Liver (tissue), 9 donors: Measurements from ENCODE around the gene SFXN5. TPM values are rescaled to one million over a fixed set of nuclear protein-coding genes. Genes with fewer than 3 reads are reported as not detected.

Experiments used
- DNase-seq: peaks from one replicate; pipeline ENCODE4 v3.0.0-alpha.2; 2017; ENCODE audit warnings: low spot score
- H3K27ac ChIP-seq, 2 donors: one replicate each; pipeline ENCODE4 v1.7.0; 2013; ENCODE audit warnings: inconsistent platforms in 2 of 2, low read length in 2 of 2, control low read depth in 1 of 2, low read depth in 1 of 2, mild to moderate bottlenecking in 1 of 2
- H3K27me3 ChIP-seq, 4 donors: one replicate each; pipeline versions ENCODE4 v1.6.1 to v1.7.0; 2013; ENCODE audit warnings: low read length in 3 of 4, inconsistent platforms in 1 of 4, mild to moderate bottlenecking in 1 of 4, moderate library complexity in 1 of 4; ENCODE audit not compliant: control insufficient read depth in 4 of 4, insufficient read depth in 4 of 4
- H3K36me3 ChIP-seq, 4 donors: one replicate each; pipeline versions ENCODE4 v1.6.1 to v1.7.0; 2013; ENCODE audit warnings: low read length in 3 of 4, mild to moderate bottlenecking in 3 of 4, low read depth in 1 of 4, moderate library complexity in 1 of 4; ENCODE audit not compliant: control insufficient read depth in 4 of 4, insufficient read depth in 3 of 4
- H3K4me1 ChIP-seq, 4 donors: one replicate each; pipeline versions ENCODE4 v1.6.1 to v1.7.0; 2013; ENCODE audit warnings: low read length in 3 of 4, mild to moderate bottlenecking in 3 of 4, moderate library complexity in 1 of 4; ENCODE audit not compliant: control insufficient read depth in 4 of 4, insufficient read depth in 4 of 4
- H3K4me3 ChIP-seq, 3 donors: one replicate each; pipeline versions ENCODE4 v1.6.1 to v1.7.0; 2013; ENCODE audit warnings: low read length in 3 of 3, control low read depth in 1 of 3, low read depth in 1 of 3, mild to moderate bottlenecking in 1 of 3
- H3K9ac ChIP-seq, 2 donors: one replicate each; pipeline ENCODE4 v1.7.0; 2013; ENCODE audit warnings: low read length in 2 of 2, mild to moderate bottlenecking in 2 of 2, moderate library complexity in 2 of 2, control low read depth in 1 of 2, low read depth in 1 of 2
- H3K9me3 ChIP-seq, 4 donors: one replicate each; pipeline versions ENCODE4 v1.6.1 to v1.7.0; 2013; ENCODE audit warnings: low read length in 3 of 4; ENCODE audit not compliant: control insufficient read depth in 4 of 4
- ATF3 ChIP-seq: IDR thresholded peaks from 2 replicates; pipeline ENCODE4 v1.6.1; 2016; ENCODE audit warnings: antibody characterized with exemption
- CTCF ChIP-seq: fragments of 150-350 bp; IDR thresholded peaks from 2 replicates; pipeline ENCODE4 v1.5.1; 2017; ENCODE audit warnings: improper control_type of control experiment, low read depth, low read length; ENCODE audit not compliant: missing input control
- EGR1 ChIP-seq, 2 donors: IDR thresholded peaks; 2 replicates each; pipeline ENCODE4 v1.6.1; 2016 to 2018; ENCODE audit warnings: antibody characterized with exemption in 2 of 2, low read depth in 2 of 2
- FOXA1 ChIP-seq: IDR thresholded peaks from 2 replicates; pipeline ENCODE4 v1.6.1; 2016; ENCODE audit warnings: antibody characterized with exemption
- FOXA2 ChIP-seq: IDR thresholded peaks from 2 replicates; pipeline ENCODE4 v1.6.1; 2016; ENCODE audit warnings: antibody characterized with exemption
- GABPA ChIP-seq, 2 donors: IDR thresholded peaks in 1 of 2; conservative IDR thresholded peaks in 1 of 2; 2 replicates each; pipeline ENCODE4 v1.6.1; 2016; ENCODE audit warnings: antibody characterized with exemption in 2 of 2, mild to moderate bottlenecking in 1 of 2, moderate library complexity in 1 of 2
- HNF4A ChIP-seq, 2 donors: conservative IDR thresholded peaks; 2 replicates each; pipeline ENCODE4 v1.6.1; 2016; ENCODE audit warnings: antibody characterized with exemption in 2 of 2, mild to moderate bottlenecking in 2 of 2
- HNF4G ChIP-seq: IDR thresholded peaks from 2 replicates; pipeline ENCODE4 v1.6.1; 2016; ENCODE audit warnings: antibody characterized with exemption
- JUND ChIP-seq, 2 donors: IDR thresholded peaks; 2 replicates each; pipeline ENCODE4 v1.6.1; 2016; ENCODE audit warnings: antibody characterized with exemption in 2 of 2
- MAX ChIP-seq: IDR thresholded peaks from 2 replicates; pipeline ENCODE4 v1.6.1; 2016; ENCODE audit warnings: antibody characterized with exemption
- NR2F2 ChIP-seq: IDR thresholded peaks from 2 replicates; pipeline ENCODE4 v1.6.1; 2016; ENCODE audit warnings: antibody characterized with exemption
- REST ChIP-seq: IDR thresholded peaks from 2 replicates; pipeline ENCODE4 v1.6.1; 2016; ENCODE audit warnings: antibody characterized with exemption, mild to moderate bottlenecking
- TAF1 ChIP-seq: conservative IDR thresholded peaks from 2 replicates; pipeline ENCODE4 v1.6.1; 2016; ENCODE audit warnings: antibody characterized with exemption, mild to moderate bottlenecking
- YY1 ChIP-seq: IDR thresholded peaks from 2 replicates; pipeline ENCODE4 v1.6.1; 2016; ENCODE audit warnings: antibody characterized with exemption, mild to moderate bottlenecking
- ZBTB33 ChIP-seq: IDR thresholded peaks from 2 replicates; pipeline ENCODE4 v1.6.1; 2016; ENCODE audit warnings: antibody characterized with exemption
- WGBS: extraction: QIAGEN DNeasy Blood & Tissue Kit; methylation state at CpG from one replicate; pipeline ENCODE4 v1.1.7; 2013; 5-methylcytosine and 5-hydroxymethylcytosine counted together
- polyA plus RNA-seq, 2 donors: library from polyadenylated mRNA; stranded (reverse) in 1 of 2; unstranded in 1 of 2; fragments of 200-250 nt in 1 of 2; fragments of >200 nt in 1 of 2; fragmentation: Nextera tagmentation in 1 of 2; extraction: Ambion mirVana in 1 of 2; gene quantifications; one replicate each; pipeline versions ENCODE4 v1.2.1 to v1.2.3, GENCODE V29; 2013 to 2015
- total RNA-seq, 2 donors: library from RNA; depleted of rRNA; stranded (reverse); fragments of >200 nt; gene quantifications; one replicate each; pipeline ENCODE4 v1.2.3, GENCODE V29; 2014
- donor health status: healthy.
- donor health status: healthy.
- donor health status: healthy.
- donor health status: healthy.
- donor health status: healthy.

The SFXN5 gene
- total and polyA plus RNA-seq, 4 donors, result 23.3 to 58.2 (median 29.5) TPM

- no peak for TF ChIP-seq JUND (IDR thresholded peaks at IDR 0.05)
- no peak for TF ChIP-seq HNF4G
- H3K27me3 ChIP-seq, result no peaks in the 10 kb centered on the region
- H3K9ac ChIP-seq, result no peak overlapping the region
- H3K27ac ChIP-seq, result no peak overlapping the region
- 92% methylated on average over 3 of the region's 3 CpGs for WGBS
- H3K36me3 ChIP-seq, result no peaks in the 10 kb centered on the region
- no peak overlapping the region for H3K4me3 ChIP-seq
- H3K4me1 ChIP-seq, result peaks cover 2 to 6% (median 4%) of the 10 kb centered on the region in 4 donors
- H3K9me3 ChIP-seq, result no peaks in the 10 kb centered on the region
- no peak for DNase-seq
Observed at GRCh38 chr2:73106791-73107190, 35.3 kb upstream of the SFXN5 start.

- Histone ChIP-seq H3K4me3 (no peak overlapping the region), H3K36me3 (no peaks in the 10 kb centered on the region), H3K27me3 (no peaks in the 10 kb centered on the region), H3K27ac (no peak overlapping the region), H3K9ac (no peak overlapping the region), H3K9me3 (no peaks in the 10 kb centered on the region), H3K4me1 (no peaks in the 10 kb centered on the region)
- WGBS, result over 99% methylated on average over 2 of the region's 2 CpGs
- TF ChIP-seq YY1 (no peak), FOXA1 (no peak), MAX (no peak), JUND (IDR thresholded peaks at IDR 0.05) (no peak), HNF4G (no peak), ZBTB33 (no peak), CTCF (no peak)
- DNase-seq, result no peak
Observed at GRCh38 chr2:73105511-73105971, 34.0 kb upstream of the SFXN5 start.

GRCh38 chr2:73104933-73105332, 33.4 kb upstream of the SFXN5 start:
- WGBS, result 94% methylated on average over 3 of the region's 3 CpGs
- H3K36me3 ChIP-seq, result no peaks in the 10 kb centered on the region
- H3K27me3 ChIP-seq, result no peaks in the 10 kb centered on the region
- no peak overlapping the region for H3K9ac ChIP-seq
- no peaks in the 10 kb centered on the region for H3K9me3 ChIP-seq
- H3K4me3 ChIP-seq, result no peak overlapping the region
- no peak overlapping the region for H3K27ac ChIP-seq
- TF ChIP-seq HNF4A (conservative IDR thresholded peaks at IDR 0.05), result no peak
- no peak for TF ChIP-seq REST
- TF ChIP-seq MAX, result no peak
- TF ChIP-seq NR2F2, result no peak
- no peak for TF ChIP-seq FOXA1
- no peak for TF ChIP-seq CTCF
- no peak for TF ChIP-seq TAF1
- TF ChIP-seq EGR1 (IDR thresholded peaks at IDR 0.05; ENCODE audit: low read depth in 2 of 2), result no peak
- no peak for TF ChIP-seq GABPA (IDR thresholded peaks at IDR 0.05 in 1 of 2, conservative IDR thresholded peaks at IDR 0.05 in 1 of 2)
- TF ChIP-seq FOXA2, result no peak
- no peak for TF ChIP-seq ATF3
- no peak for DNase-seq
- no peaks in the 10 kb centered on the region for H3K4me1 ChIP-seq
